HepG2 (cell line): ENCODE measurements around the gene PHRF1. TPM values are rescaled to one million over a fixed set of nuclear protein-coding genes. Genes with fewer than 3 reads are reported as not detected.

Source experiments
- AGO1 ChIP-seq: fragments of 200-400 bp; formaldehyde crosslinking; IDR thresholded peaks from 2 replicates; pipeline ENCODE4 v1.6.1; 2017; ENCODE audit warnings: mild to moderate bottlenecking, low read depth, low read length, moderate library complexity; ENCODE audit not compliant: poor library complexity, severe bottlenecking
- FOXA1 ChIP-seq, 2 experiments: fragments of 450-650 bp in 1 of 2; sonication (generic) in 1 of 2; formaldehyde crosslinking in 1 of 2; IDR thresholded peaks; 2 replicates each; pipeline versions ENCODE4 v1.4.0 to v1.6.1; 2016 to 2020; ENCODE audit warnings: missing genetic modification reagents in 1 of 2
- HMG20A ChIP-seq: IDR thresholded peaks from 2 replicates; pipeline ENCODE4 v1.6.1; 2016; ENCODE audit warnings: borderline replicate concordance
- NFIC ChIP-seq: IDR thresholded peaks from 2 replicates; pipeline ENCODE4 v1.6.1; 2012; ENCODE audit warnings: mild to moderate bottlenecking, low read length, inconsistent platforms
- NFRKB ChIP-seq: fragments of 450-650 bp; IDR thresholded peaks from 2 replicates; pipeline ENCODE4 v1.6.1; 2017
- PATZ1 ChIP-seq: sonication (generic); formaldehyde crosslinking; IDR thresholded peaks from 2 replicates; pipeline ENCODE4 v1.4.0; 2020; ENCODE audit warnings: missing genetic modification reagents
- RFX5 ChIP-seq: IDR thresholded peaks from 2 replicates; pipeline ENCODE4 v1.6.1; 2011; ENCODE audit warnings: low read depth, low read length, improper control_type of control experiment
- SP2 ChIP-seq: sonication (generic); formaldehyde crosslinking; IDR thresholded peaks from 2 replicates; pipeline ENCODE4 v1.5.1; 2020; ENCODE audit warnings: mild to moderate bottlenecking, missing genetic modification reagents
- ZBTB14 ChIP-seq: sonication (generic); formaldehyde crosslinking; IDR thresholded peaks from 2 replicates; pipeline ENCODE4 v1.4.0; 2020; ENCODE audit warnings: missing genetic modification reagents
- ZBTB33 ChIP-seq: sonication (generic); formaldehyde crosslinking; IDR thresholded peaks from 2 replicates; pipeline ENCODE4 v1.4.0; 2020; ENCODE audit warnings: missing genetic modification reagents
- ZBTB4 ChIP-seq: sonication (generic); formaldehyde crosslinking; IDR thresholded peaks from 2 replicates; pipeline ENCODE4 v1.4.0; 2020; ENCODE audit warnings: missing genetic modification reagents, mild to moderate bottlenecking, borderline replicate concordance
- ZBTB7B ChIP-seq: sonication (generic); formaldehyde crosslinking; IDR thresholded peaks from 2 replicates; pipeline ENCODE4 v1.4.0; 2020; ENCODE audit warnings: missing genetic modification reagents
- ZNF770 ChIP-seq: sonication (generic); formaldehyde crosslinking; IDR thresholded peaks from 2 replicates; pipeline ENCODE4 v1.5.0; 2020; ENCODE audit warnings: mild to moderate bottlenecking, missing genetic modification reagents
- polyA plus RNA-seq, 8 experiments: library from polyadenylated mRNA; depleted of rRNA in 3 of 8; stranded (reverse) in 7 of 8; unstranded in 1 of 8; fragments of >200 nt; fragmentation: Illumina TruSeq in 4 of 8; extraction: Trizol in 4 of 8; gene quantifications; 2 replicates each; pipeline versions ENCODE4 v1.2.1 to v1.2.3, GENCODE V29; 2011 to 2016; ENCODE audit warnings: low read depth in 4 of 8, missing spikeins in 1 of 8, mixed read lengths in 1 of 8; ENCODE audit not compliant: insufficient read depth in 1 of 8
- total RNA-seq, 5 experiments: library from RNA; depleted of rRNA; stranded (reverse); fragments of >200 nt; fragmentation: Illumina TruSeq; extraction: Trizol; gene quantifications; 2 replicates each; pipeline ENCODE4 v1.2.3, GENCODE V29; 2016; ENCODE audit warnings: low read depth in 1 of 5

The PHRF1 gene
- total and polyA plus RNA-seq, 2 of the 13 experiments (the other 11 are each of a cell fraction or from before 2014, with no cell fraction given), result 8.2 to 16.7 TPM

- TF ChIP-seq ZBTB14 (CRISPR knock-in tag), result no peak
- TF ChIP-seq ZBTB7B (CRISPR knock-in tag), result no peak
- peak; percentile 11; the same call in 1 of the 2 replicates for TF ChIP-seq ZBTB33
- TF ChIP-seq SP2 (CRISPR knock-in tag), result peak; percentile 43; the same call in 1 of the 2 replicates
- peak; percentile 89 for TF ChIP-seq AGO1
- no peak for TF ChIP-seq NFIC
- TF ChIP-seq ZNF770 (CRISPR knock-in tag), result peak; percentile 54; the same call in 1 of the 2 replicates
- TF ChIP-seq RFX5, result no peak
- no peak for TF ChIP-seq HMG20A (CRISPR knock-in tag)
- no peak for TF ChIP-seq FOXA1 (IDR thresholded peaks at IDR 0.05)
- no peak for TF ChIP-seq FOXA1 (CRISPR knock-in tag; IDR thresholded peaks at IDR 0.05)
- peak; percentile 18; the same call in 1 of the 2 replicates for TF ChIP-seq ZBTB4 (CRISPR knock-in tag)
- no peak for TF ChIP-seq NFRKB
- 0 out of 2 replicates have a peak, but pooled peaks have one; percentile 27 for TF ChIP-seq PATZ1 (CRISPR knock-in tag)
Measured at GRCh38 chr11:534396-535209, 41.7 kb upstream of the PHRF1 start (continued).
